Neuron (in vitro differentiated cells): ENCODE data around the gene TMC1.

ENCODE experiments used
- H2AFZ ChIP-seq: one replicate; pipeline ENCODE4 v1.6.1; 2013; ENCODE audit warnings: low read depth, mild to moderate bottlenecking, inconsistent platforms, low read length, moderate library complexity
- H3K27me3 ChIP-seq: one replicate; pipeline ENCODE4 v1.6.1; 2013; ENCODE audit warnings: low read length; ENCODE audit not compliant: insufficient read depth
- H3K36me3 ChIP-seq: one replicate; pipeline ENCODE4 v1.6.1; 2013; ENCODE audit warnings: low read length; ENCODE audit not compliant: insufficient read depth
- H3K4me1 ChIP-seq: one replicate; pipeline ENCODE4 v1.6.1; 2013; ENCODE audit warnings: low read length; ENCODE audit not compliant: insufficient read depth
- H3K4me3 ChIP-seq: 2 replicates; pipeline ENCODE4 v1.5.1; 2013; ENCODE audit warnings: mild to moderate bottlenecking, low read length, moderate library complexity
- H3K9me3 ChIP-seq: one replicate; pipeline ENCODE4 v1.6.1; 2013; ENCODE audit warnings: low read length

The TMC1 gene

DNA sequence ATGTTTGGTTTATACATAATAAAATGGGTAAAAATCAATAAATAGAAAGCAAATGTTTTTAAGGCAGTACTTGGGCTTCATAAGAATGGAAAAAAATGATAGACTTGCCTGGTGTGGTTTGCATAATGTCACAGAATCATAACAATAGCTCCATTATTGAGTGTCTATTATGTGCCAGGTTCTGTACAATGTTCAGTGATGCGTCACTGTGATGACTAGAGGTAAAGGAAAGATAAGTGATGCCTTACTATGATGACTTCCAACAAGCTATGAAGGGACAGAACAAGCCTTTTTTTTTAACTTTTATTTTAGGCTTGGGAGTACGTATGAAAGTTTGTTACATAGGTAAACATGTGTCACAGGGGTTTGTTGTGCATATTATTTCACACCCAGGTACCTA lies 128.8 kb downstream of the TMC1 start:
- Histone ChIP-seq H3K36me3 (no peaks in the 10 kb centered on the region), H2AFZ (no peak overlapping the region), H3K27me3 (no peaks in the 10 kb centered on the region), H3K4me3 (no peak overlapping the region), H3K9me3 (no peaks in the 10 kb centered on the region), H3K4me1 (peaks cover 22% of the 10 kb centered on the region)

DNA sequence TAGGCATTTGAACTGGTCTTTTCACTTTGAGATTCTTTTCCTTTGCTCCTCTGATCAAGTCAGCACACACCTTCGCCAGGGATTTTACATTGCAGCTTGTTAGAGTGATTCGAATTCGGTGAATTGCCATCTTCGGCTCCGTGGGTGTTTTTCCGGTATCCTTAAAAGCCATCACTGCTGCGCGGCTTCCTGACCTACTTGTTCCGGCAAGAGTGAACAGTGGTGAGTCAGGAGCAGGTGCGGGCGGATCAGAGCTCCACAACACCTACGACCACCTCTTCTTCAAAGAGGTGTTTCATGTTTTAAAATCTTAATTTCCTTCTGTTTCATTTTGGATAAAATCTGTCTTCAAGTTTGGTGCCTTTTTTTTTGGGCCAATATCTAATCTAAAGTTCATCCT lies 134.6 kb downstream of the TMC1 start:
- Histone ChIP-seq H3K4me1 (no peaks in the 10 kb centered on the region), H3K36me3 (no peaks in the 10 kb centered on the region)

DNA sequence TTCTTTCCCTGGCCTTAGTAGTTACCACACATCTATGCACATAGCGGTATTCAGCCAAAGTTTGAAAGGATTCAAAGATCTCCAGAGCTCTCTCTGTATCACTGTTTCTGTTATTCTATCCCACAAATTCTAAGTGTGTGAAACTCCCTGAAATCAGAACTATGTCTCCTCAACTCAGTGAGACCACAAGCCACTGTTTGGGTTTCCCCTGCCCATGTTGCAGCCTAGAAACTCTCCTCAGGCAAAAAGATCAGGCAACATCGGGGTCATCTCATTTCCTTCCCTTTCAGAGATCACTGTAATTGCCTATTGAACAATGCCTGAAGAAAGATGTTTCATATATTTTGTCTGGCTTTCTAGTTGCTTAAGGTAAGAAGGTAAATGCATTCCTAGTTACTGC lies 135.6 kb downstream of the TMC1 start:
- no peaks in the 10 kb centered on the region for H3K9me3 ChIP-seq
- no peaks in the 10 kb centered on the region for H3K27me3 ChIP-seq
- H3K4me3 ChIP-seq = no peak overlapping the region
- no peak overlapping the region for H2AFZ ChIP-seq
- H3K4me1 ChIP-seq = no peaks in the 10 kb centered on the region
- H3K36me3 ChIP-seq = no peaks in the 10 kb centered on the region

More for the DNA sequence above, 134.6 kb downstream of the TMC1 start:
- H3K27me3 ChIP-seq = no peaks in the 10 kb centered on the region
- H3K4me3 ChIP-seq = no peak overlapping the region
- no peaks in the 10 kb centered on the region for H3K9me3 ChIP-seq
- no peak overlapping the region for H2AFZ ChIP-seq

DNA sequence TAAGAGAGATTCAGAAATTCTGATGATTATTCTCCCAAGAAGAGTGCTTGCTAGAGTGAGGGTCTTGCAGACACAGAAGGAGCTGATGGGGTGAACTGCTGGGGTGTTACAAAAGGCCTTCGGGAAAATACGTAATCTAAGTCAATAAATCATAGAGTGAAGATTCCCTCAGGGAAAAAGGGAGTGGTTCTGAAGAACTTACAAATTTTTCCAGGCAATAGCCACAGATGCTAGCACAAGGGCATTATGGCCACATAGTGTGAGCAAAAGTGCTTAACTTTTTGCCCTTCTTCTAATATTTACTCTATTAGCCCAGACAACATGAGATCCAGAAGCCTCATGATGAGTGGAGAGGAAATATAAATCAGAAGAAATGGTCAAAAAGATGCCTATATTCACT lies 137.3 kb downstream of the TMC1 start:
- Histone ChIP-seq H3K27me3 (no peaks in the 10 kb centered on the region), H3K4me1 (no peaks in the 10 kb centered on the region), H3K9me3 (no peaks in the 10 kb centered on the region), H3K4me3 (no peak overlapping the region), H2AFZ (no peak overlapping the region), H3K36me3 (no peaks in the 10 kb centered on the region)

DNA sequence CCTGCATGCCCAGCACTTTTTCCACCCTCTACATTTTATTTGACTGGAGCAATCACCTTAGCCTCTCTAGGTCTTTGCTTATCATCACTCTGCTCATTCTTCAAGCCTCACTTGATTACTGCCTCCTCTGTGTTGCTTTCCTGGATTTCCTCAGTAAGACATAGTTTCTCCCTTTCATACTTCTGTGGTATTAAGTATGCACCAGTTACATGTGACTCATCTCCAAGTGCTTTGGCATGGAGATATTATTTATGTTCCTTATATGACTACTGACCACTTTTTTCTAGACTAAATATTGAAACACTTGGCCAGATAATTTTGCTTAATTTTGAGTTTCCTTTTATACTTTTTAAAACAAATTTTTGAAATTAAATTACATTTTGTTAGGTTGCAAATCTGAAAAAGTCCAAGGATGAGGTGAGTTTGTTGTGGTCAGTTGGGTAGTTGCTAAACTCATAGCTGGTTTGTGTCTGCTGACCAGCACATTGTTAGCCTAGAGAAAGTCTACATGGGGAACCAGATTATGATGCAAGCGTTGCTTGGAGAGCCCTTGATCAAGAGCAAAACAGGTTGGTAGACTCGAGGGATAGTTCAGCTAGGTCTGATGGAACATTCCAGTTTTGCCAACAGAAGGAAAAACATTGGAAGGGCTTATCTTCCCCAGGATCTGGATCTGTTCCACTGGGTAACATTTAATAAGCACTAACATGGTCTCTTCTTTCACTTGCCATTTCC lies 140.2 kb downstream of the TMC1 start:
- Histone ChIP-seq H3K36me3 (no peaks in the 10 kb centered on the region), H2AFZ (no peak overlapping the region), H3K4me3 (no peak overlapping the region), H3K9me3 (peaks cover 2% of the 10 kb centered on the region), H3K4me1 (no peaks in the 10 kb centered on the region), H3K27me3 (no peaks in the 10 kb centered on the region)

DNA sequence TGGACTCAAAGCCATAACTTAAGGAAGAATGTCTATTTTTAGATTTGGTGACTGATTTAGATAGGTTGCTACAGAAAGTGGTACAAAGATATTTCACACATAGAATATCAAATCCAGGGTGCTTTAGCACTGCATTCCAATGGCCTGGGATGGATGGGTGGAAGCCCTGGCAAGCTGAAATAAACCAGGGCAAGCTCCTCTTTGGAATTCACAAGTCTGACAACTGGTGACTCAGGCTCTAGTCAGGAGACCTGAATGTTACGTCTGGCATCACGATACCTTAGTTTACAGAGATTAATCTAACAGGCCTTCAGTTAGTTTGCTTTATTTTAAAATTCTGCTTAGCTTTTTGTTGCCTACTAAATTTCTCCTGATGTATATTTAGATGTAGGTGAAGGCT lies 144.0 kb downstream of the TMC1 start:
- Histone ChIP-seq H2AFZ (no peak overlapping the region), H3K36me3 (no peaks in the 10 kb centered on the region), H3K4me3 (no peak overlapping the region), H3K9me3 (peaks cover 2% of the 10 kb centered on the region), H3K27me3 (no peaks in the 10 kb centered on the region), H3K4me1 (peaks cover 2% of the 10 kb centered on the region)

DNA sequence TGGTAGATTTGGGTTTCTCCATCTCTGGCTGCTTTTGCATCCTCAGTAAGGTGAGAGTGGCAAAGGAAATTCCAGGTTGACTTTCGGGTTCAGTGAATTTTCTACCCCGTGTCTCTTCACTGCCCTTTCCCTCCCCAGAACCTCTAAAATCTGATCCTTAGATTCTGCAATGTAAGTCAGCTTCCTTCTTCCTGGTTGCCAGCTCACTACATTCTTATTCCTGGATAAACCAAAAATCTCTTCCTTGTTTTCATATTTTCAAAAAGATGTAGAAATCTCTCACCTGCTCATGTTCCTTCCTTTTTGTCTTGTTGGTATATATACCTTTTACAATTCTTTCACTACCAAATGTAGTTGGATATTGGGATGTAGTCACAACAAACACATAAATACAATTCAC lies 145.8 kb downstream of the TMC1 start:
- Histone ChIP-seq H3K4me1 (peaks cover 2% of the 10 kb centered on the region), H3K9me3 (peaks cover 2% of the 10 kb centered on the region), H2AFZ (no peak overlapping the region), H3K27me3 (no peaks in the 10 kb centered on the region), H3K36me3 (no peaks in the 10 kb centered on the region), H3K4me3 (no peak overlapping the region)

DNA sequence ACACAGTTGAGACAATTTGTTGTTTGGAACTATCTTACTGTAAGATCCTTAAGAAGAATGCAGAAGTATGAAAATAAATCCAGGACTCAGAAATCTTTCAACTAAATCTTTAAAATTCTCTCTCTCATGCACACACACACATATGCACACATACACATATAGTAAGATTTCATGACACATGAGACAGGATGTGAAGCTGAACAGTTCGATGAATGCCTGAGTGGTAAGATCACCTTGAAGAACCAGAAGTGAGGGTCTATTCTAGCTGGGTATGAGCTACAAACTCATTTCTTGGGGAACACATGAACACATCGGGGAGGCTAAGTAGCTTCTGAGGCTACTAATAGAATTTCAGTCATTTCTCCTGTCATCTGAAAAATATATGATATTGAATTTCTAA lies 153.6 kb downstream of the TMC1 start:
- no peak overlapping the region for H3K4me3 ChIP-seq
- no peaks in the 10 kb centered on the region for H3K27me3 ChIP-seq
- no peaks in the 10 kb centered on the region for H3K36me3 ChIP-seq
- no peak overlapping the region for H2AFZ ChIP-seq
- peaks cover 9% of the 10 kb centered on the region for H3K4me1 ChIP-seq
- H3K9me3 ChIP-seq = no peaks in the 10 kb centered on the region

DNA sequence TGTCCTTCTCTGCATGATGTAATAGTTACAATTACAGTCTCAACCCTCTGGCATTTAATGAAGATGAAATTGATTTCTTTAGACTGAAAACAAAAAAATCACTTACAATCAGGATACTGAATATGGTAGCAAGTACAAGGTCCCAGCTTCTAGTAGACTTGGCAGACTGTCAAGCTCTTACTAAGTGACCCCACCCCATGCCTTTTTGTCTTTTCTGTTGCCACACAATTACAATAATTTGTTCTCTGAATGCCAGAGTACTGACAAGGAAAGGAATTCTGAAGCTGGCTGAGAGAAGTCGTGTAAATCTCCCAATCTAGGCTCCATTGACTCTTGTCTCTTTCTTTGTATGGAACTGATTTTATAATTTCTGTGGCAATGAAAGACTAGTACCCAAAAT lies 154.2 kb downstream of the TMC1 start:
- Histone ChIP-seq H3K36me3 (no peaks in the 10 kb centered on the region), H3K27me3 (no peaks in the 10 kb centered on the region), H3K9me3 (no peaks in the 10 kb centered on the region), H2AFZ (peak overlapping the region; percentile 48), H3K4me3 (no peak overlapping the region), H3K4me1 (peaks cover 15% of the 10 kb centered on the region)

DNA sequence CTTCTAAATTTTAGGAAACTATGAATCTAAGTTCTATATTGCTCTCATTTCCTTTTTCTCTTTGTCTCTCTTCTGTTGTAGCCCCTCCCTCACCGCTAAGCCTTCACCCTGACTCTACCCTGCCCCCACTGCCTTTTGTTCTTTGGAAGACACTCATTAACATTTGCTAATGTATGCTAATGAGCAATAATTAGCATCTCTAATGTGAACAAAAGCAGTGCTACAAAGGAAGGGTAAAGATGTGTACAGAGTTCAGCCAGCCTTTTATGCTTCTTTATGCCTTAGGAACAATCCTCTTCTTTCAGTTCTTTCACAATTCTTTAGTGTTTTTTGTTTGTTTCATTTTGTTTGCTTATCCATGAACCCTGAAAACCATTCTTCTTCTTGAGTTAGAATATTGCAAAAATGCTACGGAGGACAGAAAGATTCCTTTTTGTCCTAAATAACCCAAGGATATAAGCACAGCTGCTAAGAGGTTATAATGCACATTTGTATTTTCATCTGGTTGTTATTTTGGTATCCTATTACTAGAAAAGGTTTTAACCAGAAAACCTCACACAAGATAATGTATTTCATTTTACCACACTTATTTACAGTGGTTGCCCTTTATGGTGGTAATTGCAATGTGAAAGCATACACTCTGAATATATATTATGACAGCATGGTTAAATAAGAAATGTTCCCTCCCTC lies 159.3 kb downstream of the TMC1 start:
- H3K27me3 ChIP-seq = no peaks in the 10 kb centered on the region
- H3K4me1 ChIP-seq = peaks cover 24% of the 10 kb centered on the region
- H2AFZ ChIP-seq = peak overlapping the region; percentile 57
- no peaks in the 10 kb centered on the region for H3K36me3 ChIP-seq
- no peak overlapping the region for H3K4me3 ChIP-seq
- H3K9me3 ChIP-seq = no peaks in the 10 kb centered on the region

DNA sequence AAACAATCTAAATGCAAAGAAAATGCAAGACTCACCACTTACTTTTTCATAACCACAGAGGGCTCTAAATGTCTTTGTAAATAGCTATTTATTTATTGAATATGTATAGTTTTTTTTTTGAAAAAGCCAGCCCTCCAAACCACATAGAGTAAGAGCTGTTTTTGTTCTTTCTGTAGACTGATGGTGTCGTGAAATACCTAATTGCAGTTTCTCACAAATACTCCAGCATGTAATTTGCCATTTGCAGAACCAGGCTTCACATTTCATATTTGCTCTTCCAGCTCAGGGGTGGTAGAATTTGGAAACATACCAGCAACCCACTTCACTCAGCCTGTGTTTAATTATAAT lies 159.8 kb downstream of the TMC1 start:
- Histone ChIP-seq H3K36me3 (no peaks in the 10 kb centered on the region), H2AFZ (peak overlapping the region; percentile 57), H3K9me3 (no peaks in the 10 kb centered on the region), H3K4me1 (peaks cover 26% of the 10 kb centered on the region), H3K4me3 (no peak overlapping the region), H3K27me3 (no peaks in the 10 kb centered on the region)

DNA sequence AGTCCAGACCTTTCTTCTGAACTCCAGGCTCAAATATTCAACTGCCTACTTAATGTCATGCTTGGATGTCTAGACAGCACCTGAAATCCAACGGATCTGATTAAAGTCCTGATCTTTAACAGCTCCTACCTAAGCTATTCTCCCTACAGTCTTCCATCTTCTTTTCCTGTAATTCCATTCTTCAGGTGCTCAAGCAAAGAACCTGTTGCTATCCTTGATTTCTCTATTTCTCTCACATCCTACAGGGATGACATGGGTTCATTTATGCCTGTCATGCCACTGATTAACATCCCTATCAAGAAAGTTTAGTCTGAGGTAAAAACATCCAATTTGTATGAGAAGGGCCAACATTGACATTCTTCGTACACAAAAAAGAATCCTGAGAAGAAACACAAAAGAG lies 163.2 kb downstream of the TMC1 start:
- no peaks in the 10 kb centered on the region for H3K27me3 ChIP-seq
- no peak overlapping the region for H3K4me3 ChIP-seq
- no peak overlapping the region for H2AFZ ChIP-seq
- no peaks in the 10 kb centered on the region for H3K9me3 ChIP-seq
- peaks cover 41% of the 10 kb centered on the region for H3K4me1 ChIP-seq
- no peaks in the 10 kb centered on the region for H3K36me3 ChIP-seq

DNA sequence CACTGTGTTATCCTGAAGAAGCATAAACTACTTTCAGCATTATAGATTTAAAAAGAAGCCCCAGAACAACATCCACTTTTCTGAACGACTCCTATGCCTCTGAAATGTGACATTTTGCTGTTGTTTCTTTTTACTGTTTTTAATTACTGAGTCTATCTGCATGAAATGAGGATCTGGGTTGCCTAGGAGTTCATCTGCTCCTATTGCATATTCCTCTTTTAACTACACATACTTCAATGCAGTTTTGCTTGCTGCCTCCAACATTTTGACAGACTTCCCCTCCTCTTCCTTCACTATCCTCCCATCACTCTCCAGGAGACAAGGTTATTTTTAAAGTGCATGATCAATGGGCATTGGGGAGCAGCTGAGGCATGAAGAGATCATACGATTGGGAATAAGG lies 164.5 kb downstream of the TMC1 start:
- H3K36me3 ChIP-seq = no peaks in the 10 kb centered on the region
- H3K9me3 ChIP-seq = no peaks in the 10 kb centered on the region
- H3K4me1 ChIP-seq = peaks cover 28% of the 10 kb centered on the region
- no peak overlapping the region for H2AFZ ChIP-seq
- no peak overlapping the region for H3K4me3 ChIP-seq
- H3K27me3 ChIP-seq = no peaks in the 10 kb centered on the region

DNA sequence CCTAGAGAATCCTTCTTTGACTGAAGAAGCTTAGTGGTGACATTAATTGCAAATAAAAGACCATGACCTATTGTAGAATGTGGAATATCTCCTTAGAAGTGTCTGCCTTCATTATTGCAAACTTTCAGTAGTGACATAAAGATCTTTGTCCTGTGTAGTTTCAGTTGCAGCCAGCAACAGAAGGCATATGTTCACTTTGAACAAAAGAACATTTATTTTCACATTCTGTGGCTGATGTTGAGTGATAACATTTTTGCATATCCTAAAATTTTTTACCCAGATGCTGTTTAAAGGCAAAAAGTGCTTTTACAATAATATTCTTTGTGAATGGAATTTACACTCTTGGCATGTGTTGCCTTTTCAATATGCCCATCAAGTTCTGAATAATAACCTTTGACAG lies 165.9 kb downstream of the TMC1 start:
- H3K4me1 ChIP-seq = peaks cover 27% of the 10 kb centered on the region

More for the DNA sequence above, 165.9 kb downstream of the TMC1 start:
- no peaks in the 10 kb centered on the region for H3K9me3 ChIP-seq
- H3K27me3 ChIP-seq = no peaks in the 10 kb centered on the region
- no peaks in the 10 kb centered on the region for H3K36me3 ChIP-seq
- no peak overlapping the region for H2AFZ ChIP-seq
- no peak overlapping the region for H3K4me3 ChIP-seq
